Forelimb muscle (tissue), 1 donor: ENCODE data around the gene MCM3AP. TPM values are rescaled to one million over a fixed set of nuclear protein-coding genes. Genes with fewer than 3 reads are reported as not detected.
"Not testable (repeated sequence)": the region's sequence is repeated elsewhere in the genome, so short reads cannot be mapped to it uniquely, and the experiment has no call there.

Source experiments
- DNase-seq: peaks from one replicate; pipeline ENCODE4 v3.0.0-alpha.2; 2013; ENCODE audit warnings: low read depth
- polyA plus RNA-seq: library from polyadenylated mRNA; unstranded; fragments of 120-200 nt; gene quantifications from one replicate; pipeline ENCODE4 v1.2.1, GENCODE V29; 2013; ENCODE audit not compliant: insufficient read length

MCM3AP gene
- polyA plus RNA-seq, 1 donor, result 58.9 TPM

GRCh38 chr21:46311568-46311967 lies 26.2 kb upstream of the MCM3AP start:
- no peak for DNase-seq

- not testable (repeated sequence) for DNase-seq
Observed at GRCh38 chr21:46310260-46310659, 24.8 kb upstream of the MCM3AP start.

- DNase-seq, result no peak
Observed at GRCh38 chr21:46308431-46308830, 23.0 kb upstream of the MCM3AP start.

- DNase-seq, result no peak
Observed at GRCh38 chr21:46307625-46308024, 22.2 kb upstream of the MCM3AP start.

GRCh38 chr21:46304955-46305354 lies 19.5 kb upstream of the MCM3AP start:
- DNase-seq, result no peak

GRCh38 chr21:46304437-46304836 lies 19.0 kb upstream of the MCM3AP start:
- DNase-seq, result no peak

GRCh38 chr21:46301759-46302158 lies 16.3 kb upstream of the MCM3AP start:
- DNase-seq, result no peak

GRCh38 chr21:46299167-46299566 lies 13.8 kb upstream of the MCM3AP start:
- DNase-seq, result no peak

- no peak for DNase-seq
Observed at GRCh38 chr21:46297338-46298271, 12.2 kb upstream of the MCM3AP start.

GRCh38 chr21:46295996-46296752 lies 10.8 kb upstream of the MCM3AP start:
- DNase-seq, result peak; percentile 74

GRCh38 chr21:46295177-46295770 lies 9.9 kb upstream of the MCM3AP start:
- no peak for DNase-seq

GRCh38 chr21:46294647-46295176 lies 9.3 kb upstream of the MCM3AP start:
- no peak for DNase-seq

- no peak for DNase-seq
Observed at GRCh38 chr21:46291561-46291960, 6.2 kb upstream of the MCM3AP start.

- DNase-seq, result no peak
Observed at GRCh38 chr21:46289655-46290179, 4.3 kb upstream of the MCM3AP start.

- DNase-seq, result no peak
Observed at GRCh38 chr21:46287541-46287940, 2.1 kb upstream of the MCM3AP start.

GRCh38 chr21:46286648-46287002 lies 1.2 kb upstream of the MCM3AP start:
- no peak for DNase-seq

- DNase-seq, result peak; percentile 66
Observed at GRCh38 chr21:46285761-46286647, 593 bp upstream of the MCM3AP start, which contains the start of gene YBEY. Gene YBEY (plus strand): TSS chr21:46286342. CDS start chr21:46286914, 572 bp downstream.

GRCh38 chr21:46284733-46285132 lies 678 bp downstream of the MCM3AP start:
- no peak for DNase-seq

GRCh38 chr21:46284077-46284644 lies 1.2 kb downstream of the MCM3AP start:
- DNase-seq, result no peak

- DNase-seq, result no peak
Observed at GRCh38 chr21:46274797-46275390, 10.5 kb downstream of the MCM3AP start.
